Right ventricle myocardium superior (tissue), 1 donor: ENCODE results near the gene C1QTNF2. TPM values are rescaled to one million over a fixed set of nuclear protein-coding genes. Genes with fewer than 3 reads are reported as not detected.

Experiments
- ATAC-seq: fragments of 200-7000 bp; cut with Tn5 transposase; one replicate; pipeline ENCODE4 v1.9.1; 2020; ENCODE audit warnings: mild to moderate bottlenecking; ENCODE audit not compliant: poor library complexity
- DNase-seq: peaks from one replicate; pipeline ENCODE4 v3.0.0-alpha.2; 2020
- intact Hi-C: fragments of 100-400 bp; cut with DNase I; formaldehyde crosslinking; loops from one replicate; pipeline ENCODE4 v1.11.2; 2022
- total RNA-seq: library from RNA; stranded (reverse); fragmentation: NEBNext Ultra II Directional; extraction: Animal tissue kit (Norgen Biotek cat#: 25700); gene quantifications from one replicate; pipeline ENCODE4 v1.2.1, GENCODE V29; 2021
- donor health status: DM: no; HTN: yes; CAD: no; lungs with severe emphysema.

C1QTNF2 gene
- total RNA-seq, 1 donor from 2014 or later, result 1.6 TPM

DNA sequence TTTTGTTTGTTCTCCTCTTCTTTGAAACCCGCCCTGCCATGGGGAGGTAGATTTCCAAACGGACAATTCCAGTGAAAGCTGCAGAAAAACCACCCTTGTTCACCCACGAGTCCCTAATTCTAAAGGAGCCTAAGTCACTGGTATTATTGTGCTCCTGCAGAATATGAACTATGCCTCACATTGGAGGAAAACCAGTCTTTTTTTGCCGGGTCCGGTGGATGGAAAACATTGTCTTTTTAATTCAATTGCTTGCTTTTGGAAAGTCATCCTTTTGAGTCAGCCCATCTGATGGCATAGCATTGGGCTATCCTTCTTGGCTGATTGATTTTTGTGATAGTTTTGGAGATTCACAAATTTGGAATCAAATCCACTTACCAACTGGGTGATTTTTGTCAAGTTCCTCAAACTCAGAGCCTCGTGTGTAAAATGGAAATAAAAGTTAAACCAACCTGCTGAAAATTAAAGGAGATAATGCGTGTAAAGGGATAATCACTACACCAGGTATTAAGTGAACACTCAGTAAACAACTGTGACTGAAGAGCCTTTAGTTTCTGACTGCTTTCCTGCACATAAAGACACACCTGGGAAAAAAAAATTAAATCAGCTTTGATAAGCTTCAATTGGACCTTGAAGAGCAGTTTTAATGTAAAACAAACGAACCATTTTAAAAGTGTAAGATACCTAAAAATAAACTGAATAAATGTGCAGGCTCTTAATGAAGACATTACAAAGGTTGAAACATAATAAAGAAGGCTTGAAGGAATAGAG, 57.3 kb downstream of the C1QTNF2 start:
- DNase-seq, result no peak
- ATAC-seq, result no peak
- intact Hi-C loops, result no loop called here

DNA sequence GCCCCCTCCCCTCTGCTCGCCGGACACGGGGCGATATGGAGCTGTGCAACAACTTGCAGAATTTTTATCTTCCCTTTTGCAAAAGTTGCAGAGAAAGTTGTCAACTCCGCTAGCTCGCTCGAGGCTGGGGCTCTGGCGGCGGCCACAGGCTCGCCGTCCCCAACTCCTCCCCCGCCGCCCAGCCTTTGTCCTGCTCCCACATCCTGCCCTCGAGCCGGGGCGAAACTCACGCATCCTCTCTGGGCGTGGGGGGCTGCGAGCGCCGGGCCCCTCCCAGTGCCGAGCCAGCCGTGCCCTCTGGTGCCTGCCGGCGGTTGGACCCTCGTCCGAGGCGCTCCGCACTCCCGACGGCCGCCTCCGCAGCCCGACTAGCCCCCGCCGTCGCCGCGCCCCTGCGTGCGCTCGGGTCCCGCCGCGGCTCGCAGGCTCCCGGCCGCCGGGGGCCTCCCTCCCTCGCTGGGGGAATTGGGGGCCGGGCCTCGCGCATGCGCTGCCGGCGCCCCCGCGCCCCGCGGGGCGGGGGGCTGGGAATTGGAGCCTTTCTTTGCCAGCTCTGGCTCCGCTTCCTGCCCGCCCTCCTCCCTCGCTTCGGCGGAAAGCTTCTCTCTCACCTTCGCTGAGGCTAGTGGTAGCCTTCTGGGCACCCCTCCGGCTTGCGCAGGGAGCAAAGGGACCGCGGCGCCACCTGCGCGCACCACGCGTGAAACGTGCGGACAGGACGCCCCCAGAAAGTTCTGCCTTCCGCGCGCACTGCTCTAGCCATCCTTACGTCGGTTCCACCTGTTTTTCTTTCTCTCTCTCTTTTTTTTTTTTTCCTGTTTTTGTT, 58.1 kb downstream of the C1QTNF2 start, which contains the start of gene CCNJL:
Gene CCNJL (minus strand): TSS at position 431 of the 826 bp plus-strand sequence. CDS start 641 bp downstream, outside the sequence.
- ATAC-seq, result peak; percentile 86
- intact Hi-C loops, result no loop called here
- DNase-seq, result peak; percentile 69

DNA sequence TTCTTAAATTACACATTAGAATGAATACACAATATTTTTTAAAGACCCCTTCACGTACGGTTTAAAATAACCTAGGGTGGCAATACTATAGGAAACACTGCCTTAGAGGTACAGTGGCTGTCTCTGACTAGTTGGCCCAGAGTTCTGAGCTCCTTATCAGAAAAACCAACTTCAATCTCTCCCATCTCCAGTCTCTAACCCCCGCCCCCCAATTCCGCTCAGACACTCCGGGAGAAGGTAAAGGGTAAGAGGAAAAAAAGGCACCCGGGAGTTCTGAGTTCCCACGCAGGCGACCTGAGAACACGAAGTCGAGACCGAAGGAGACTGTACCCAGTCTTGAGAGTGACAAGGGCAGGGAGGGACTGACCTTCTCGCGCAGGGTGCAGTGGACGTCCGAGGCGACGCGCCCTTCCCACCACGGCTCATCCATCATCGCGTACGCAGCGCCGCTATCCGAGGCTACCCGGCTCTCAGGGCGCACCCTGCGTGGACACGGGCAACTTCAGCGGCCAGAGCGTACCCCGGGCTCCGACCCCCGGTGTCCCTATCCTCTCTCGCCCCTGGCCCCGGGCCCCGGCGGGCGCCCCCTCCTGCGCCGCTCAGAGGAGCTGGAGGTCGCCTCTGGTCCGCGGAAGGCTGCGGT, 58.8 kb downstream of the C1QTNF2 start:
- ATAC-seq (peak; percentile 76), DNase-seq (peak; percentile 77)
- intact Hi-C loops, result no loop called here

DNA sequence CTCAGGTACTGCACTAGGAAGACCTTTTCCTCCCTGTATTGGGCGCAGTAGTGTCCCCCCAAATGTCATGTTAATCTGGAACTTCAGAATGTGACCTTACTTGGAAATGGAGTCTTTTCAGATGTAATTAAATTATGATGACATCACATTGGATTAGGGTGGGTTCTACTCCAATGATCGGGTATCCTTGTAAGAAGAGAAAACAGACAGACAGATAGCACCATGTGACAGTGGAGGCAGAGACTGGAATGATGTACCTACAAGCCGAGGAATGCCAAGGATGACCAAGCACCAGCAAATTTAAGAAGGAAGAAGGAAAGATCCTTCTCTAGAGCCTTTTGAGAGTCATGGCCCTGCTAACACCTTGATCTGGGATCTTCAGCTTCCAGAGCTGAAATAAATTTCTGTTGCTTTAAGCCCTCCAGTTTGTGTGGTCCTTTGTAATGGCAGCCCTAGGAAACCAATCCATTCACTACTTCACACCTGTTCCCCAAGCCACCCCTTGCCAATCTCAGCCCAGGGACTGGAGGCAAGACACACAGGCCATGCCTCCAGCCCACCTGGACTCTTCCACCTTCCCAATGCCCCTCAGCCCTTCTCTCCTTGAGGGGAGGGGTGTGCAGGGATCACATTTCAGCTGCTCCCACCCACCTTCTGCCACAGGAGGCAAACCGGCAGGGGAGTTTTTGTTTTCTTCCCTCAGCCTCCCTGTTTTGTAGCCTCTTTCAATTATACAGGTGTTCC, 59.7 kb downstream of the C1QTNF2 start:
- intact Hi-C loops, result no loop called here
- DNase-seq, result no peak
- no peak for ATAC-seq

DNA sequence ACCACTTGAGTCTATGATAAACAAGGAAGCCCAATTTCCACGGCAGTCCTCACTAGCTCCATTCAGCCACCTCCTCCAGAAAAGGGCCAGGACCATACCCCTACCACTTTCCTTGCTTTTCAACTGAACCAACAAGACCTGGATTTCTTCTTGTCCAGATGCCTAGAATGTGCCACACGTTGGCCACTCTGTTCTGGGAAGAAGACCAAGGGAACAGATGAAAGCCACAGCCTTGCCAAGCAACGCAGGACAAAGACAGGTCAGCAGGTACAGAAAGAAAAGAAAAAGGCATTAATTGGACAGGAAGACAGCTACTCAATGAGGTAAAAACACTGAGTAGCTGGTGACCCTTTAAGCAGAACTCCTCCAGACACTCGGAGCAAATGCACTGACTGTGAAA, 60.3 kb downstream of the C1QTNF2 start:
- ATAC-seq (peak; percentile 23), DNase-seq (no peak)
- intact Hi-C loops, result no loop called here

DNA sequence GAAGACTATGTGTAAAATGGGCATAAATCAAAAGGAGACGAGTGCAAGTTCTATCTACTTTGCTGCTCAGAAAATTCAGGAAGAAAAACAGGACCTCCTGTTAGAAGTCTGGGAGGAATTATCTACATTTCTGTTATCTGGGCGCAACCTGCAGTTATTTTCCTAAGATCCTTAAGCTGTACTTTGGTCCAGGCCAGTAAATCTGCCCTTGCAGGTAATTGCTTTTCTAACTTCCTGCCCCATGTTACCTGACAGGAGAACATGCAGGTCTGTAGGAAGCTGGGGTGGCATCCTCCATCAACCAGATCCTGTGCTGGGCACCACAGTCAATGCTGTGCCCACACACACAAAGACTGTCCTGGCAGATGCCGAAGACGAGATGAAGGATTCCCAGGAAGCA, 63.7 kb downstream of the C1QTNF2 start:
- intact Hi-C loops, result no loop called here
- DNase-seq (no peak), ATAC-seq (no peak)

DNA sequence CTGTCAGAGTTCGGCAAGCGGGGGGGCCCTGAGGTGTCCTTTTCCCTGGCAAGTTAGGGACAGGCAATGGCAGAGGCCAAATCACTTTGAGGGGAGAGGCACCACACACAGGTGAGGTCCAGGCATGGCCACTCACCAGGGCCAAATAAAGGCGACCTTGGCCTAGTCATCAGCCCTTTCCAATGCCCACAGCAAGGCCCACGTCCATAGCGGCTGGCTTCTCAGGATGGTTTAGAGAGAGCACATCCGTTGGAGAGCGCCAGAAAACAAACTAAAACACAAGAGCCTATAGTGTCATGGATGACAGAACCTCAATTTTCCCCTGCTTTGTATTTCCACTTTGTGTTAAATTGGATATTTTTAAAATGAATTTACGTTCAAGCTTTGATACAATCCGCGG, 65.1 kb downstream of the C1QTNF2 start:
- intact Hi-C loops, result no loop called here
- no peak for DNase-seq
- no peak for ATAC-seq

DNA sequence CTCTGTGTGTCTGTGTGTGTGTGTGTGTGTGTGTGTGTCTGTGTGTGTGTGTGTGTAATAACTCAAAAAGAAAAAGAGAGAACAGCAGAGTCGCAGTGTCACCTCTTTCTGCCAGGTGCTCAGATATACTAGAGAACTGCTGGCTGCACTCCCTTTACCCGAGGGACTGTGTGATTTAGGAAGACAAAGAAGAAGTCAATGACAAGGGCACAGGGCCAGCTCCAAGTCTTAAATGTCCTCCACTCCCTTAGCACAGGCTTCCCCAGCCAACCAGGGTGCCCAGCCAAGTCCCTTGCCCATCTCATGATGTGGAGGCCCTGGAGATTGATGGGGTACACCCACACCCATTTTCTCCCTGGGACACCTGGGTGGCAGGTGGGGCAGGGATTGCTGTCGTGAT, 66.7 kb downstream of the C1QTNF2 start:
- intact Hi-C loops, result no loop called here
- ATAC-seq, result peak; percentile 73
- DNase-seq, result no peak

DNA sequence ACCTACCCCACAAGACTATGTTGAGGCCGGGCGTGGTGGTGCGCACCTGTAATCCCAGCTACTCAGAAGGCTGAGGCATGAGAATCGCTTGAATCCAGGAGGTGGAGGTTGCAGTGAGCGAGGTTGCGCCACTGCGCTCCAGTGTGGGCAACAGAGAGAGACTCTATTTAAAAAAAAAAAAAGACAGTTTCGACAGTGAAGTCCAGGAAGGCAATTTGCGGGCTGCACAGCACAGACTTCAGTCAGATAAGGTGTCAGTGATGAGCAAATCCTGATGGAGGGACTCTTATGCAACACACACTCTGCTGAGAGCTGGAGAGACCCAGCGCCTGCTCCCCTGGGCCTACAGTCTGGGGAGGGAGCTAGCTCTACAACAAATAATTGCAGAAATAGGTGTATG, 72.2 kb downstream of the C1QTNF2 start:
- peak; percentile 64 for ATAC-seq

DNA sequence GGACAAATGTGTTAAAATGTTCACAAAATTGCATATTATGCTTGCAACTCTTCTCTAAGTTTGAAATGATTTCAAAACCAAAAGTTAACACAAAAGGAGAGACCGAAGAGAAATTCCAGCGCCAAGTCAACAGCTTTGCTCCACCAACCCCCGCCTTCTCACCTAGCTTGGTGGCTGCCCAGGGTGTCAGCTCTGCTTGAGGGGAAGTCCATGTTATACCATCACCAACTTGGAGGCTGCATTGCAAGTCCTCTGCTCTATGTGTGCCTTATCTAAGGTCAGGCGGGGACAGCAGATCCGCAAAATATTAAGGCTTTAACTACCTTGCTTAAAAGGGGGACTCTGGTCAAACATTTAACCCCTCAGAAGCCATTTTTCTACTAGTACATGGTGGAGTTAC, 72.7 kb downstream of the C1QTNF2 start:
- intact Hi-C loops, result no loop called here
- ATAC-seq (no peak), DNase-seq (no peak)

More for the DNA sequence above, 72.2 kb downstream of the C1QTNF2 start:
- intact Hi-C loops, result no loop called here
- DNase-seq, result no peak

Other genes with a start within 250 kb of the C1QTNF2 start
- gene FABP6, start 141.1 kb downstream of the C1QTNF2 start, total RNA-seq, result 3.4 TPM
- gene CCNJL, start 58.1 kb downstream of the C1QTNF2 start, total RNA-seq, result 6.8 TPM
- 3.8 TPM for gene FAM200C, start 29.4 kb upstream of the C1QTNF2 start, total RNA-seq
- gene SLU7, start 48.5 kb upstream of the C1QTNF2 start, total RNA-seq, result 50.1 TPM
- 1.6 TPM for gene PTTG1, start 51.2 kb upstream of the C1QTNF2 start, total RNA-seq